Parathyroid adenoma (tissue), 2 donors: Measurements from ENCODE around the gene GALNT8.

ENCODE experiments used
- H2AFZ ChIP-seq: fragments of 300-600 bp; sonication (generic); one replicate; pipeline ENCODE4 v1.7.0; 2017; ENCODE audit warnings: antibody characterized with exemption, mild to moderate bottlenecking
- H3K27ac ChIP-seq: fragments of 300-600 bp; sonication (generic); one replicate; pipeline ENCODE4 v1.7.0; 2017
- H3K27me3 ChIP-seq: fragments of 300-600 bp; sonication (generic); one replicate; pipeline ENCODE4 v1.7.0; 2017; ENCODE audit warnings: low read length; ENCODE audit not compliant: control insufficient read depth, insufficient read depth
- H3K36me3 ChIP-seq: fragments of 300-600 bp; sonication (generic); one replicate; pipeline ENCODE4 v1.7.0; 2017; ENCODE audit warnings: low read length; ENCODE audit not compliant: control insufficient read depth, insufficient read depth
- H3K4me1 ChIP-seq: fragments of 300-600 bp; sonication (generic); one replicate; pipeline ENCODE4 v1.7.0; 2017; ENCODE audit warnings: control low read depth
- H3K4me2 ChIP-seq: fragments of 300-600 bp; sonication (generic); one replicate; pipeline ENCODE4 v1.7.0; 2017; ENCODE audit warnings: low read length
- H3K4me3 ChIP-seq: fragments of 300-600 bp; sonication (generic); one replicate; pipeline ENCODE4 v1.7.0; 2017; ENCODE audit warnings: low read depth, low read length
- H3K79me2 ChIP-seq: fragments of 300-600 bp; sonication (generic); one replicate; pipeline ENCODE4 v1.7.0; 2017; ENCODE audit warnings: control low read depth
- H3K9ac ChIP-seq: fragments of 300-600 bp; sonication (generic); one replicate; pipeline ENCODE4 v1.7.0; 2017; ENCODE audit warnings: mild to moderate bottlenecking
- H3K9me3 ChIP-seq: fragments of 300-600 bp; sonication (generic); one replicate; pipeline ENCODE4 v1.7.0; 2017; ENCODE audit warnings: low read length; ENCODE audit not compliant: control insufficient read depth
- TF ChIP-seq, protein P1 (sequence below): fragments of 300-600 bp; sonication (generic); IDR thresholded peaks from one replicate; pipeline ENCODE4 v1.7.0; 2017; ENCODE audit warnings: antibody characterized with exemption, mild to moderate bottlenecking
- donor health status: primary hyperparathyroidism.

The GALNT8 gene

DNA sequence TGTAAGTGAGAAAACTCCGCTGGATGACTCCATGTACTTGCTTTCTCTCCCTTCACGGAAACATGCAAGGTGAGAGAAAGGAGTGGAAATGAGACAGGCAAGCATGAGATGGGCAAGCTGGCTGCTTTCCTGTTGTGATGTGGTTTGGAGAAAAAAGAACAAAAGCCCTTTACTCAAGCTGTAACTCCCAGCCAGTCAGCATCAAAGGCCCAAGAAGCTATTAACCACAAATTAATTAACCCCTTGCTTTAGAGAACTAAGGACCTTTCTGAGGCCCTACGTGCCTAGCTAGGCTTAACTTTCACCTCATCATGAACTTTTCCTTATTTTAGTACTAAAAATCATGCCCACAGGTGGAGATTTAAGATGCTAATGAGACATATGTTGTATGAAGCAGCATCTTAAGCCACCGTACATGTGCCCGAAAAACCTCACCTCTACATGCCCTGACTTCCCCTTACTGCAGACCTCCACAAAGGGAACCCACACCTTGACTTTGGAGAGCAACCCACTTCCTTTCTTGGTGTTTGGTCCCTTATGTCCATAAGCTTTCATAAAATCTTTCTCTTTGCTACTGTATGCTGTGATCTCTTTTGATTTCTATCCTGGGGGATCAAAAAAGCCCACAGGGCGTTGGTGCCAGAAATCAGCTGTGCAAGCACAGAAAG lies 87.0 kb downstream of the GALNT8 start:
- TF ChIP-seq, protein P1, sequence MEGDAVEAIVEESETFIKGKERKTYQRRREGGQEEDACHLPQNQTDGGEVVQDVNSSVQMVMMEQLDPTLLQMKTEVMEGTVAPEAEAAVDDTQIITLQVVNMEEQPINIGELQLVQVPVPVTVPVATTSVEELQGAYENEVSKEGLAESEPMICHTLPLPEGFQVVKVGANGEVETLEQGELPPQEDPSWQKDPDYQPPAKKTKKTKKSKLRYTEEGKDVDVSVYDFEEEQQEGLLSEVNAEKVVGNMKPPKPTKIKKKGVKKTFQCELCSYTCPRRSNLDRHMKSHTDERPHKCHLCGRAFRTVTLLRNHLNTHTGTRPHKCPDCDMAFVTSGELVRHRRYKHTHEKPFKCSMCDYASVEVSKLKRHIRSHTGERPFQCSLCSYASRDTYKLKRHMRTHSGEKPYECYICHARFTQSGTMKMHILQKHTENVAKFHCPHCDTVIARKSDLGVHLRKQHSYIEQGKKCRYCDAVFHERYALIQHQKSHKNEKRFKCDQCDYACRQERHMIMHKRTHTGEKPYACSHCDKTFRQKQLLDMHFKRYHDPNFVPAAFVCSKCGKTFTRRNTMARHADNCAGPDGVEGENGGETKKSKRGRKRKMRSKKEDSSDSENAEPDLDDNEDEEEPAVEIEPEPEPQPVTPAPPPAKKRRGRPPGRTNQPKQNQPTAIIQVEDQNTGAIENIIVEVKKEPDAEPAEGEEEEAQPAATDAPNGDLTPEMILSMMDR: no peak
- H3K27me3 ChIP-seq: peaks cover 7% of the 10 kb centered on the region
- H3K79me2 ChIP-seq: no peaks in the 10 kb centered on the region
- H3K4me2 ChIP-seq: no peak overlapping the region
- no peak overlapping the region for H2AFZ ChIP-seq
- H3K4me3 ChIP-seq: no peak overlapping the region
- no peak overlapping the region for H3K9ac ChIP-seq
- no peaks in the 10 kb centered on the region for H3K36me3 ChIP-seq
- H3K4me1 ChIP-seq: no peaks in the 10 kb centered on the region
- no peak overlapping the region for H3K27ac ChIP-seq
- H3K9me3 ChIP-seq: no peaks in the 10 kb centered on the region

DNA sequence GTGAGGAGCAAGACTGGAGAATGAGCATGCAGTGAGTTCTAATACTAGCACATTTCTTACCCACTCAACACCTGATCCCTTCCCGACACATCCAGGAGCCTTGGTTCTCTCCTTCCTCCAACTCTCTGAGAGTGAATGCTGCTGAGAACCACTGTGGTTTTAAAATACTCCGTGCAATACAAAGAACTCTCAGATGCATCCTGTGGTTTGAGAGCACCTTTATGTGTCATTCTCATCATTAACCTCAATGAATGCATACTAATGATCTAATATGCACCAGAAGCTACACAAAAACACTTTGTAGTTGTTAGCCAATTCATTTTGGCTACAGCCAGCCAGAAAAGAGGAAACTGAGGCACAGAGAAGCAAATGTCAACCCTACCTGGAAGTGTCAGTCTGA lies 87.6 kb downstream of the GALNT8 start:
- H3K27me3 ChIP-seq: peaks cover 7% of the 10 kb centered on the region
- H3K4me3 ChIP-seq: no peak overlapping the region
- TF ChIP-seq, protein P1: no peak
- no peaks in the 10 kb centered on the region for H3K79me2 ChIP-seq
- no peak overlapping the region for H3K27ac ChIP-seq
- no peak overlapping the region for H2AFZ ChIP-seq
- H3K4me1 ChIP-seq: no peaks in the 10 kb centered on the region
- H3K9me3 ChIP-seq: no peaks in the 10 kb centered on the region
- no peak overlapping the region for H3K4me2 ChIP-seq
- no peak overlapping the region for H3K9ac ChIP-seq
- no peaks in the 10 kb centered on the region for H3K36me3 ChIP-seq

DNA sequence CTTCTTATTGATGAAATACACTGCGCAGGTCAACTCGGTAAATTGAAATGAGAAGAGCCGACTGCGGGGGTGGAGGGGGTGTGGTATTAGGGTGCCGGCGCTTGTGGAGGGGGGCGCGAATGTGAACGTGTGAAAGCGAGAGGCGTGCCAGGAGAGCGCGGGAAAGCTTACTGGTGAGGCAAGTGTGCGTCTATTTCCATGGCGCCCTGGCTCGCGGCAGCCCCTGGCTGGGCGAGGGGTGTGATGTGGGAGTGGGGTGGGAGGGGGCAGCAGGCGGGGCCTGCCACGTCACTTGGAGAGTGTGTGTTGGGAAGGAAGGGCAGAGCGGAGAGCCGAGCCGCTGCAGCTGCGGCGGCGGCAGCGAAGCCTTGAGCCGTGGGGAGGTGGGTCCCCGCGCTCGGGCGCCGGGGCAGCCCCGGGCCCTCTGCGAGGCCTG lies 88.8 kb downstream of the GALNT8 start:
- H3K36me3 ChIP-seq: no peaks in the 10 kb centered on the region
- H3K4me1 ChIP-seq: no peaks in the 10 kb centered on the region
- H3K4me2 ChIP-seq: peak overlapping the region; percentile 51
- H3K27me3 ChIP-seq: peaks cover 7% of the 10 kb centered on the region
- TF ChIP-seq, protein P1: no peak
- peak overlapping the region; percentile 19 for H3K4me3 ChIP-seq
- no peak overlapping the region for H3K9ac ChIP-seq
- H3K79me2 ChIP-seq: no peaks in the 10 kb centered on the region
- no peak overlapping the region for H3K27ac ChIP-seq
- no peaks in the 10 kb centered on the region for H3K9me3 ChIP-seq
- H2AFZ ChIP-seq: no peak overlapping the region

DNA sequence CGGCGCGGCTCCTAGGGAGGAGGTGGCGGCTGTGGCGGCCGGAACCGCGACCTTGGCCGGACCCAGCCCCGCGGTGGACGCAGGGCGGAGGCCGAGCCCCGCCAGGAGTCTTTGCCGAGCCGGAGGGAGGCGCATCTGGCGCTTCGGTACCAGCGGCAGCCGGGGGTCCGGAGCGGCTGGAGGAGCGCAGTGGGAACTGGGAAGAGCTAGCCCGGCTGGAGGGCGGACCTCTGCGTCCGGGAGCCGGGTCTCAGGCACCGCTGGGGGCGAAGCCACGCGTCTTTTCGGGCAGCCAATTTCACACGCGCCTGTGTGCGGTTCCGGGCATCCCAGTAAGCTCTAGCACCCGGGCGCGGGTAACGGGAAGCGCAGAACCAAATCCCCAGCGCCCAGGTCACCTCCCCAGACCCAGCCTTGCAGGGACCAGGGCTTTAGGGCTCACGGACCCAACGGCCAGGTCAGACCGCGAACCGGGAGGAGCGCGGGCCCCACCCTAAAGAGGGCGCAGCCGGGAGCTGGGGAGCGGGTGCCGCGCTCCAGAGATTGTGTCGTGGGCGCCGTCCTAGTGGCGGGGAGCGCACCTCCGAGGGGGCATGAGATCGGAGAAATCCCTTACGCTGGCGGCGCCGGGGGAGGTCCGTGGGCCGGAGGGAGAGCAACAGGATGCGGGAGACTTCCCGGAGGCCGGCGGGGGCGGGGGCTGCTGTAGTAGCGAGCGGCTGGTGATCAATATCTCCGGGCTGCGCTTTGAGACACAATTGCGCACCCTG lies 89.4 kb downstream of the GALNT8 start:
- peaks cover 7% of the 10 kb centered on the region for H3K27me3 ChIP-seq
- H3K27ac ChIP-seq: no peak overlapping the region
- H3K36me3 ChIP-seq: no peaks in the 10 kb centered on the region
- H3K4me3 ChIP-seq: peak overlapping the region; percentile 19
- no peak overlapping the region for H2AFZ ChIP-seq
- peak overlapping the region; percentile 51 for H3K4me2 ChIP-seq
- no peaks in the 10 kb centered on the region for H3K4me1 ChIP-seq
- TF ChIP-seq, protein P1: no peak
- H3K9me3 ChIP-seq: no peaks in the 10 kb centered on the region
- no peak overlapping the region for H3K9ac ChIP-seq
- no peaks in the 10 kb centered on the region for H3K79me2 ChIP-seq
